Upper lobe of left lung (tissue), 4 donors: Measurements from ENCODE around the gene ARHGAP15.

Source experiments
- POLR2A ChIP-seq, 4 donors: fragments of 450-650 bp; IDR thresholded peaks; one replicate each; pipeline ENCODE4 v1.5.1; 2016 to 2017; ENCODE audit warnings: antibody characterized with exemption in 4 of 4, mild to moderate bottlenecking in 2 of 4
- POLR2AphosphoS5 ChIP-seq, 2 donors: sonication (generic); formaldehyde crosslinking; IDR thresholded peaks; one replicate each; pipeline ENCODE4 v1.5.1; 2017; ENCODE audit warnings: antibody characterized with exemption in 2 of 2
- TF ChIP-seq, protein P1 (sequence below), 6 experiments: fragments of 450-650 bp in 4 of 6; fragments of 200-600 bp in 2 of 6; sonication (generic) in 2 of 6; IDR thresholded peaks; one replicate each; pipeline ENCODE4 v1.5.1; 2016 to 2019; ENCODE audit warnings: antibody characterized with exemption in 6 of 6

DNA sequence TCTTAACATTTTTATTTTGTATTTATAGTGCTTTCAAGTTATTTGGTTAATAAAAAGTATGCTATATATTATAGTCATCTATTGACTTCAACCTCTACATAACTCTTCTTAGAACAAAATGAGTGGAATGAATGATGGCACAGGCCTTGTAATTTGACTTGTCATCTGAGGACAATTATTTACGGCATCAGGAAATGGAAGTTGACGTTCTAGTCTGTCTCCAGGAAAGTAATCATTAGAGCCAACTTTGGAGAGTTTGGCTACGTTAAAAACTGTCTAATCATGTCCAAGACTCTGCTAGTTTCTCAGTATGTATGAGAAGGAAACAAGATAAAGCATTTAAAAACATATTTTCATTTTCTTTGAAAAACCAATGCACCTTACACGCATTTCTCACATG lies 353.6 kb downstream of the ARHGAP15 start:
- TF ChIP-seq, protein P1, sequence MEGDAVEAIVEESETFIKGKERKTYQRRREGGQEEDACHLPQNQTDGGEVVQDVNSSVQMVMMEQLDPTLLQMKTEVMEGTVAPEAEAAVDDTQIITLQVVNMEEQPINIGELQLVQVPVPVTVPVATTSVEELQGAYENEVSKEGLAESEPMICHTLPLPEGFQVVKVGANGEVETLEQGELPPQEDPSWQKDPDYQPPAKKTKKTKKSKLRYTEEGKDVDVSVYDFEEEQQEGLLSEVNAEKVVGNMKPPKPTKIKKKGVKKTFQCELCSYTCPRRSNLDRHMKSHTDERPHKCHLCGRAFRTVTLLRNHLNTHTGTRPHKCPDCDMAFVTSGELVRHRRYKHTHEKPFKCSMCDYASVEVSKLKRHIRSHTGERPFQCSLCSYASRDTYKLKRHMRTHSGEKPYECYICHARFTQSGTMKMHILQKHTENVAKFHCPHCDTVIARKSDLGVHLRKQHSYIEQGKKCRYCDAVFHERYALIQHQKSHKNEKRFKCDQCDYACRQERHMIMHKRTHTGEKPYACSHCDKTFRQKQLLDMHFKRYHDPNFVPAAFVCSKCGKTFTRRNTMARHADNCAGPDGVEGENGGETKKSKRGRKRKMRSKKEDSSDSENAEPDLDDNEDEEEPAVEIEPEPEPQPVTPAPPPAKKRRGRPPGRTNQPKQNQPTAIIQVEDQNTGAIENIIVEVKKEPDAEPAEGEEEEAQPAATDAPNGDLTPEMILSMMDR (IDR thresholded peaks at IDR 0.05) = no peak
- TF ChIP-seq POLR2A (IDR thresholded peaks at IDR 0.05) (no peak), POLR2AphosphoS5 (IDR thresholded peaks at IDR 0.05) (no peak)
